H1 (cell line): ENCODE results near the gene SLC13A3. TPM values are rescaled to one million over a fixed set of nuclear protein-coding genes. Genes with fewer than 3 reads are reported as not detected.

Experiments used
- CTCF ChIA-PET: fragments of 300-600 bp; sonication (Branson Sonifier 250); formaldehyde crosslinking; loops from one replicate; lab custom pipeline; 2021; ENCODE audit not compliant: partially characterized antibody; lab: Charles Lee
- POLR2A ChIA-PET: fragments of 300-600 bp; sonication (Branson Sonifier 250); formaldehyde crosslinking; loops from one replicate; lab custom pipeline; 2021; ENCODE audit warnings: inconsistent platforms; ENCODE audit not compliant: partially characterized antibody; lab: Charles Lee
- DNase-seq, 2 experiments: peaks; one replicate each; pipeline versions ENCODE4 v3.0.0 to v3.0.0-alpha.2; 2010 to 2022; ENCODE audit warnings: low spot score in 2 of 2, low read depth in 1 of 2, mixed read lengths in 1 of 2
- FAIRE-seq: peaks from 2 replicates; lab custom pipeline; 2011; peaks lifted over from hg19 to GRCh38; lab: Jason Lieb, UNC
- H2AFZ ChIP-seq: 2 replicates; pipeline ENCODE4 v1.8.1; 2012; ENCODE audit warnings: low read length, inconsistent platforms
- H2AK5ac ChIP-seq: 2 replicates; pipeline ENCODE4 v1.6.1; 2013; ENCODE audit warnings: low read depth, low read length
- H2BK120ac ChIP-seq: replicated peaks from 2 replicates; pipeline ENCODE3; 2013; ENCODE audit warnings: low read depth, low read length, inconsistent platforms
- H2BK12ac ChIP-seq: 2 replicates; pipeline ENCODE4 v1.6.1; 2013; ENCODE audit warnings: low read depth, low read length
- H2BK15ac ChIP-seq: 2 replicates; pipeline ENCODE4 v1.6.1; 2013; ENCODE audit warnings: low read length
- H2BK20ac ChIP-seq: 2 replicates; pipeline ENCODE4 v1.6.1; 2013; ENCODE audit warnings: low read length
- H2BK5ac ChIP-seq: 2 replicates; pipeline ENCODE4 v1.6.1; 2013; ENCODE audit warnings: low read depth, low read length
- H3K14ac ChIP-seq: 2 replicates; pipeline ENCODE4 v1.6.1; 2013; ENCODE audit warnings: inconsistent platforms; ENCODE audit not compliant: insufficient read length
- H3K18ac ChIP-seq: 2 replicates; pipeline ENCODE4 v1.6.1; 2013; ENCODE audit warnings: low read length; ENCODE audit errors: extremely low read depth
- H3K23ac ChIP-seq: 2 replicates; pipeline ENCODE4 v1.6.1; 2013; ENCODE audit warnings: inconsistent platforms; ENCODE audit not compliant: insufficient read length
- H3K23me2 ChIP-seq: 2 replicates; pipeline ENCODE4 v1.6.1; 2013; ENCODE audit warnings: low read depth, low read length
- H3K27ac ChIP-seq: 2 replicates; pipeline ENCODE4 v1.6.1; 2011; ENCODE audit warnings: low read depth, low read length, inconsistent platforms
- H3K27me3 ChIP-seq, 4 experiments: replicated peaks in 1 of 4; 1 replicate in 1 of 4; 2 replicates in 3 of 4; pipeline versions ENCODE4 v1.6.1 to v1.8.1; 2011 to 2013; ENCODE audit warnings: low read length in 3 of 4, mild to moderate bottlenecking in 3 of 4, inconsistent platforms in 2 of 4, mixed read lengths in 2 of 4, moderate library complexity in 1 of 4; ENCODE audit not compliant: control insufficient read depth in 3 of 4, insufficient read depth in 3 of 4; ENCODE audit errors: extremely low read depth in 1 of 4
- H3K36me3 ChIP-seq, 4 experiments: 2 replicates each; pipeline versions ENCODE4 v1.6.1 to v1.8.1; 2011 to 2013; ENCODE audit warnings: mild to moderate bottlenecking in 4 of 4, low read length in 3 of 4, moderate library complexity in 2 of 4, control low read depth in 1 of 4, inconsistent platforms in 1 of 4; ENCODE audit not compliant: insufficient read depth in 4 of 4, control insufficient read depth in 2 of 4
- H3K4ac ChIP-seq: replicated peaks from 2 replicates; pipeline ENCODE3; 2013; ENCODE audit warnings: low read length, low read depth, mixed read lengths, inconsistent platforms; ENCODE audit not compliant: insufficient read length
- H3K4me1 ChIP-seq, 4 experiments: replicated peaks in 1 of 4; 1 replicate in 1 of 4; 2 replicates in 3 of 4; pipeline versions ENCODE4 v1.6.1 to v1.8.1; 2011 to 2013; ENCODE audit warnings: low read length in 3 of 4, inconsistent platforms in 2 of 4, mixed read lengths in 1 of 4; ENCODE audit not compliant: insufficient read depth in 4 of 4, control insufficient read depth in 3 of 4
- H3K4me2 ChIP-seq, 2 experiments: 2 replicates each; pipeline versions ENCODE4 v1.6.1 to v1.8.1; 2011 to 2013; ENCODE audit warnings: low read depth in 2 of 2, low read length in 2 of 2, control low read depth in 1 of 2, inconsistent platforms in 1 of 2, mild to moderate bottlenecking in 1 of 2; ENCODE audit not compliant: insufficient read depth in 1 of 2
- H3K4me3 ChIP-seq, 4 experiments: fragments of 200-600, 300-600 bp in 1 of 4; sonication (generic), shearing (Covaris generic), sonication (Bioruptor Twin) in 1 of 4; 2 replicates each; pipeline versions ENCODE4 v1.5.1 to v1.8.1; 2011 to 2016; ENCODE audit warnings: low read length in 4 of 4, low read depth in 3 of 4, control low read depth in 2 of 4, inconsistent platforms in 2 of 4, mild to moderate bottlenecking in 2 of 4, mixed read lengths in 1 of 4, moderate library complexity in 1 of 4; ENCODE audit not compliant: insufficient read depth in 2 of 4; ENCODE audit errors: extremely low read depth in 1 of 4
- H3K56ac ChIP-seq: replicated peaks from 2 replicates; pipeline ENCODE3; 2013; ENCODE audit warnings: low read depth, mild to moderate bottlenecking, mixed read lengths, low read length, inconsistent platforms; ENCODE audit not compliant: insufficient read length
- H3K79me1 ChIP-seq: 2 replicates; pipeline ENCODE4 v1.6.1; 2013; ENCODE audit warnings: low read depth, low read length, control low read depth
- H3K79me2 ChIP-seq, 2 experiments: 2 replicates each; pipeline versions ENCODE4 v1.6.1 to v1.8.1; 2012 to 2013; ENCODE audit warnings: low read length in 2 of 2, mild to moderate bottlenecking in 2 of 2, inconsistent platforms in 1 of 2; ENCODE audit not compliant: insufficient read depth in 2 of 2, control insufficient read depth in 1 of 2
- H3K9ac ChIP-seq, 4 experiments: replicated peaks in 1 of 4; 1 replicate in 1 of 4; 2 replicates in 3 of 4; pipeline versions ENCODE4 v1.6.1 to v1.8.1; 2011 to 2013; ENCODE audit warnings: low read depth in 3 of 4, low read length in 3 of 4, control low read depth in 2 of 4, mild to moderate bottlenecking in 2 of 4, moderate library complexity in 2 of 4, inconsistent platforms in 1 of 4; ENCODE audit errors: extremely low read depth in 1 of 4
- H3K9me3 ChIP-seq, 2 experiments: 2 replicates each; pipeline versions ENCODE4 v1.6.1 to v1.8.1; 2012 to 2013; ENCODE audit warnings: mild to moderate bottlenecking in 2 of 2, moderate library complexity in 2 of 2, control low read depth in 1 of 2, inconsistent platforms in 1 of 2, low read depth in 1 of 2, low read length in 1 of 2, mixed read lengths in 1 of 2; ENCODE audit not compliant: insufficient read depth in 2 of 2
- H4K20me1 ChIP-seq, 2 experiments: replicated peaks in 1 of 2; 2 replicates each; pipeline versions ENCODE3 to v1.8.1; 2011 to 2013; ENCODE audit warnings: inconsistent platforms in 2 of 2, low read length in 2 of 2, mild to moderate bottlenecking in 1 of 2; ENCODE audit not compliant: insufficient read depth in 2 of 2, control insufficient read depth in 1 of 2
- H4K5ac ChIP-seq: 2 replicates; pipeline ENCODE4 v1.6.1; 2013; ENCODE audit warnings: low read length, low read depth, mixed read lengths, inconsistent platforms; ENCODE audit not compliant: insufficient read length
- H4K8ac ChIP-seq: 2 replicates; pipeline ENCODE4 v1.8.0; 2013; ENCODE audit warnings: mild to moderate bottlenecking, moderate library complexity, low read length, inconsistent platforms; ENCODE audit not compliant: insufficient read depth; ENCODE audit errors: extremely low read depth
- H4K91ac ChIP-seq: replicated peaks from 2 replicates; pipeline ENCODE3; 2013; ENCODE audit warnings: low read length, mixed read lengths, inconsistent platforms; ENCODE audit not compliant: insufficient read length
- CEBPB ChIP-seq: IDR thresholded peaks from 2 replicates; pipeline ENCODE4 v1.6.1; 2012; ENCODE audit warnings: low read depth, low read length
- MAFK ChIP-seq: IDR thresholded peaks from 2 replicates; pipeline ENCODE4 v1.6.1; 2012; ENCODE audit warnings: low read depth, mild to moderate bottlenecking, improper control_type of control experiment, low read length
- MAX ChIP-seq: IDR thresholded peaks from 2 replicates; pipeline ENCODE4 v1.6.1; 2012; ENCODE audit warnings: inconsistent platforms
- WGBS, 2 experiments: shearing (Covaris generic) in 1 of 2; methylation state at CpG; one replicate each; pipeline versions ENCODE4 v1.1.6 to v1.1.7; 2013 to 2015; ENCODE audit warnings: low lambda C conversion rate in 2 of 2, mixed read lengths in 2 of 2, inconsistent platforms in 1 of 2, low coverage in 1 of 2, missing lambda C conversion rate in 1 of 2; ENCODE audit not compliant: insufficient replicate concordance in 2 of 2, insufficient coverage in 1 of 2, insufficient read length in 1 of 2; ENCODE audit errors: extremely low coverage in 1 of 2, missing lambda C conversion rate in 1 of 2; 5-methylcytosine and 5-hydroxymethylcytosine counted together
- polyA plus RNA-seq, 7 experiments: library from polyadenylated mRNA; depleted of rRNA in 3 of 7; stranded (reverse) in 5 of 7; unstranded in 2 of 7; fragments of >200 nt in 5 of 7; fragments of 200-250 nt in 2 of 7; gene quantifications; 1 replicate in 5 of 7; 2 replicates in 1 of 7; 4 replicates in 1 of 7; pipeline versions ENCODE4 v1.2.1 to v1.2.3, GENCODE V29; 2011 to 2013; ENCODE audit warnings: missing spikeins in 2 of 7, mixed read lengths in 2 of 7
- total RNA-seq: library from RNA; stranded (reverse); fragmentation: NEBNext Ultra II Directional; extraction: Animal tissue kit (Norgen Biotek cat#: 25700); gene quantifications from 2 replicates; pipeline ENCODE4 v1.2.1, GENCODE V29; 2021

The SLC13A3 gene
- total and polyA plus RNA-seq, 2 of the 8 experiments (the other 6 are each of a cell fraction or from before 2014, with no cell fraction given) = 9.4 to 12.6 TPM

- H3K27me3 ChIP-seq = no peaks in the 10 kb centered on the region
These were observed 29.8 kb downstream of the SLC13A3 start for GRCh38 chr20:46621492-46621891.

More at GRCh38 chr20:46621492-46621891, 29.8 kb downstream of the SLC13A3 start:
- H3K36me3 ChIP-seq = no peaks in the 10 kb centered on the region
- no peak overlapping the region for H2BK20ac ChIP-seq
- no peak overlapping the region for H4K91ac ChIP-seq
- no peak overlapping the region for H2BK120ac ChIP-seq
- no peak overlapping the region for H3K4ac ChIP-seq
- WGBS, 2 experiments = 86% methylated on average over 4 of the region's 4 CpGs; no CpG with 5 or more reads in 1 of the 2 experiments
- H3K79me2 ChIP-seq = no peaks in the 10 kb centered on the region
- ChIA-PET POLR2A (no interaction called here), CTCF (interaction anchor here (0.7 to 1.9 kb wide), 5 partner anchors 25 to 59 kb away, joined by 3 to 5 read pairs (median 3); no protein-coding TSS in a partner anchor)
- peaks cover 7 to 8% of the 10 kb centered on the region in 2 experiments; a peak in 3 of 4 replicates for H3K9me3 ChIP-seq
- H4K5ac ChIP-seq = no peak overlapping the region
- H3K79me1 ChIP-seq = no peaks in the 10 kb centered on the region
- peaks cover 0 to 8% (median 3%) of the 10 kb centered on the region in 4 experiments; a peak in 3 of 7 replicates for H3K4me1 ChIP-seq
- H2BK15ac ChIP-seq = no peak overlapping the region
- H2AFZ ChIP-seq = no peak overlapping the region
- no peak overlapping the region for H2BK5ac ChIP-seq
- no peak overlapping the region for H3K14ac ChIP-seq
- no peak overlapping the region for H3K9ac ChIP-seq
- H4K20me1 ChIP-seq = no peaks in the 10 kb centered on the region
- FAIRE-seq (no peak), DNase-seq (no peak)
- 0 out of 4 replicates have a peak overlapping the region, but pooled peaks of 1 of the 2 experiments have one; percentile 52 for H3K4me2 ChIP-seq
- no peak overlapping the region for H3K4me3 ChIP-seq
- no peak overlapping the region for H3K56ac ChIP-seq
- H3K23ac ChIP-seq = no peak overlapping the region
- no peaks in the 10 kb centered on the region; the same call in 1 of the 2 replicates for H3K23me2 ChIP-seq
- H2BK12ac ChIP-seq = no peak overlapping the region
- no peak overlapping the region for H3K27ac ChIP-seq
- no peak overlapping the region for H2AK5ac ChIP-seq
- no peak overlapping the region for H3K18ac ChIP-seq
- TF ChIP-seq MAFK (no peak), CEBPB (peak; percentile 43), MAX (no peak)
- no peak overlapping the region for H4K8ac ChIP-seq
